Mesendoderm (in vitro differentiated cells): ENCODE results near the gene PTPRM.

Source experiments
- DNase-seq: peaks from one replicate; pipeline ENCODE4 v3.0.0; 2013
- H2AK5ac ChIP-seq: 2 replicates; pipeline ENCODE4 v1.6.1; 2013; ENCODE audit warnings: low read length, inconsistent platforms
- H2BK120ac ChIP-seq: 2 replicates; pipeline ENCODE4 v1.6.1; 2013; ENCODE audit warnings: low read depth, mild to moderate bottlenecking, low read length, moderate library complexity, mixed read lengths
- H2BK15ac ChIP-seq: replicated peaks from 2 replicates; pipeline ENCODE4 v1.6.1; 2013; ENCODE audit warnings: low read depth, mild to moderate bottlenecking, moderate library complexity
- H2BK5ac ChIP-seq: 2 replicates; pipeline ENCODE4 v1.6.1; 2013; ENCODE audit warnings: low read length, inconsistent platforms
- H3K18ac ChIP-seq: 2 replicates; pipeline ENCODE4 v1.6.1; 2013; ENCODE audit warnings: mild to moderate bottlenecking, low read length, mixed read lengths
- H3K23ac ChIP-seq: one replicate; pipeline ENCODE4 v1.6.1; 2013; ENCODE audit warnings: low read length
- H3K27ac ChIP-seq: 2 replicates; pipeline ENCODE4 v1.5.1; 2013; ENCODE audit warnings: low read depth, mild to moderate bottlenecking, inconsistent platforms, low read length, moderate library complexity
- H3K27me3 ChIP-seq: 2 replicates; pipeline ENCODE4 v1.6.1; 2013; ENCODE audit warnings: low read length, control low read depth, mild to moderate bottlenecking, inconsistent platforms; ENCODE audit not compliant: insufficient read depth, poor library complexity
- H3K36me3 ChIP-seq: 2 replicates; pipeline ENCODE4 v1.6.1; 2013; ENCODE audit warnings: low read length, inconsistent platforms; ENCODE audit not compliant: control insufficient read depth, insufficient read depth
- H3K4ac ChIP-seq: one replicate; pipeline ENCODE4 v1.6.1; 2013; ENCODE audit warnings: low read depth, mild to moderate bottlenecking, low read length, moderate library complexity
- H3K4me1 ChIP-seq: 2 replicates; pipeline ENCODE4 v1.6.1; 2013; ENCODE audit warnings: low read depth, low read length, inconsistent platforms; ENCODE audit not compliant: control insufficient read depth
- H3K4me2 ChIP-seq: 2 replicates; pipeline ENCODE4 v1.6.1; 2013; ENCODE audit warnings: low read length
- H3K4me3 ChIP-seq: 2 replicates; pipeline ENCODE4 v1.5.1; 2013; ENCODE audit warnings: mild to moderate bottlenecking, low read length
- H3K56ac ChIP-seq: one replicate; pipeline ENCODE4 v1.6.1; 2013; ENCODE audit warnings: low read length
- H3K79me1 ChIP-seq: 2 replicates; pipeline ENCODE4 v1.6.1; 2013; ENCODE audit warnings: low read length, inconsistent platforms
- H3K79me2 ChIP-seq: 2 replicates; pipeline ENCODE4 v1.6.1; 2013; ENCODE audit warnings: mild to moderate bottlenecking, low read length; ENCODE audit not compliant: control insufficient read depth, insufficient read depth
- H3K9ac ChIP-seq: 2 replicates; pipeline ENCODE4 v1.6.1; 2013; ENCODE audit warnings: low read length, inconsistent platforms
- H4K5ac ChIP-seq: one replicate; pipeline ENCODE4 v1.6.1; 2013; ENCODE audit warnings: low read length
- H4K8ac ChIP-seq: one replicate; pipeline ENCODE4 v1.6.1; 2013; ENCODE audit warnings: low read depth, mild to moderate bottlenecking, control low read depth, low read length, moderate library complexity
- WGBS: extraction: QIAGEN DNeasy Blood & Tissue Kit; methylation state at CpG from one replicate; pipeline ENCODE4 v1.1.7; 2013; ENCODE audit warnings: low lambda C conversion rate, missing lambda C conversion rate; ENCODE audit not compliant: insufficient coverage; ENCODE audit errors: extremely low coverage; 5-methylcytosine and 5-hydroxymethylcytosine counted together

PTPRM gene

DNA sequence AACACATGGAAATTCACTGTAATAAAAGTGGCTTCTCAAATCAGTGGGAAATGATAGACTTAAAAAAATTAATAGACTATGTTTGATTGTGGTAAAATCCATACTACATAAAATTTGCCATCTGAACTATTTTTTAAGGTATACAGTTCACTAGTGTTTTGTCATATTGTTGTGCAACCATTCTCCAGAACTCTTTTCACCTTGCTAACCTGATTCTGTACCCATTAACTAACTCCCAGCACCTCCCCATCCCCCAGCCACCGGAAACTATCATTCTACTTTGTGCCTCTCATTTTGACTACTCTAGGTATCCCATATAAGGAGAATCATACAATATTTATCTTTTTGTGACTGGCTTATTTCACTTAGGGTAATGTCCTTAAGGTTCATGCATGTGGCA lies 153.3 kb downstream of the PTPRM start:
- Histone ChIP-seq H3K4ac (no peak overlapping the region), H2BK15ac (no peak overlapping the region), H3K36me3 (no peaks in the 10 kb centered on the region), H3K23ac (no peak overlapping the region), H3K4me2 (no peak overlapping the region), H3K27me3 (no peaks in the 10 kb centered on the region), H2AK5ac (no peak overlapping the region), H3K4me1 (peaks cover 2% of the 10 kb centered on the region), H2BK5ac (no peak overlapping the region), H4K5ac (no peak overlapping the region), H3K56ac (no peak overlapping the region), H4K8ac (no peak overlapping the region), H3K79me2 (no peaks in the 10 kb centered on the region), H3K9ac (no peak overlapping the region), H2BK120ac (no peak overlapping the region), H3K27ac (no peak overlapping the region), H3K4me3 (no peak overlapping the region), H3K18ac (no peak overlapping the region), H3K79me1 (no peaks in the 10 kb centered on the region)
- DNase-seq: no peak
- WGBS: no CpG with 5 or more reads among the region's 1 CpG

DNA sequence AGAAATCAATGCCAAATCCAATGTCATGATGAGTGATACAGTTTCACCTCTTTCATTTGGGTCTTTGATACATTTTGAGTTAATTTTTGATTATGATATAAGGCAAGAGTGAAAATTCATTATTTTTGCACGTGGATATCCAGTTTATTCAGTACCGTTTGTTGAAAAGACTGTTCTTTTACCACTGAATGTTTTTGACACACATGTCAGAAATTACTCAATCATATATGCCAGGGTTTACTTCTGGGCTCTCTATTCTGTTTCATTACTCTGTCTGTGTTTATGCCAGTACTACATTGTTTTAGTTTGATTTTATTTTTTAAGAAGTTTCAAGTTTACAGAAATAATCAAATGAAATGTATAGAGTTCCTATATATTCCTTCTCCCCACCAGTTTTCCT lies 154.4 kb downstream of the PTPRM start:
- H3K23ac ChIP-seq: no peak overlapping the region
- no CpG with 5 or more reads among the region's 2 CpGs for WGBS

DNA sequence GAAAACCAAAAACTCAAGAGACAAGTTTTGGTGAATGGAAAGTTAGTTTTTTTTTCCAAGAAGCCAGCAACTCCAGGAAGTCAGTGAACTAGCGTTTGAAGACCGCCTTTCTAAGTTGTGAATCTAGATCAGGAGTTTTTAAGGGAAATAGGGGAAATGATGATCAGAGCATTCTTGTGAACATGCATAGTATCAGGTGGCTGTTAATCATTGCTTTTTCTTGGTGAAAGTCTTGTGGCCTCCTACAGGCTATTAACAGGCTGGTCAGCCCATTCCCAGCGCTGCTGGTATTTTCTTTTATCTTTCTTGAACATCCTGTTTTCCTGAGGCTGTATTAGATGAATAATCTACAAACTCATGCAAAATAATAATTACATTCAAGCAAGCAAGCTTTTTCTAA lies 155.8 kb downstream of the PTPRM start:
- H3K4me3 ChIP-seq: no peak overlapping the region
- H3K4ac ChIP-seq: no peak overlapping the region
- H3K36me3 ChIP-seq: no peaks in the 10 kb centered on the region
- no peaks in the 10 kb centered on the region for H3K27me3 ChIP-seq
- H3K18ac ChIP-seq: peak overlapping the region; percentile 75
- H3K56ac ChIP-seq: no peak overlapping the region
- H3K9ac ChIP-seq: no peak overlapping the region
- no peak overlapping the region for H4K5ac ChIP-seq
- no peaks in the 10 kb centered on the region for H3K79me1 ChIP-seq
- no peaks in the 10 kb centered on the region for H3K79me2 ChIP-seq
- no peak overlapping the region for H2BK5ac ChIP-seq
- H2AK5ac ChIP-seq: no peak overlapping the region
- no peak overlapping the region for H2BK120ac ChIP-seq
- H3K4me2 ChIP-seq: no peak overlapping the region
- WGBS: no CpG with 5 or more reads among the region's 3 CpGs
- peaks cover 2% of the 10 kb centered on the region for H3K4me1 ChIP-seq
- no peak overlapping the region for H3K27ac ChIP-seq
- DNase-seq: peak; percentile 43
- H3K23ac ChIP-seq: no peak overlapping the region
- H4K8ac ChIP-seq: no peak overlapping the region
- no peak overlapping the region for H2BK15ac ChIP-seq

More for the DNA sequence above, 154.4 kb downstream of the PTPRM start:
- Histone ChIP-seq H3K18ac (no peak overlapping the region), H3K4me2 (no peak overlapping the region), H3K56ac (no peak overlapping the region), H2AK5ac (no peak overlapping the region), H3K79me1 (no peaks in the 10 kb centered on the region), H2BK15ac (no peak overlapping the region), H3K4me3 (no peak overlapping the region), H3K79me2 (no peaks in the 10 kb centered on the region), H2BK120ac (no peak overlapping the region), H3K9ac (no peak overlapping the region), H3K27ac (no peak overlapping the region), H3K4ac (no peak overlapping the region), H4K8ac (no peak overlapping the region), H4K5ac (no peak overlapping the region), H2BK5ac (no peak overlapping the region), H3K4me1 (peaks cover 2% of the 10 kb centered on the region), H3K27me3 (no peaks in the 10 kb centered on the region), H3K36me3 (no peaks in the 10 kb centered on the region)
- no peak for DNase-seq

DNA sequence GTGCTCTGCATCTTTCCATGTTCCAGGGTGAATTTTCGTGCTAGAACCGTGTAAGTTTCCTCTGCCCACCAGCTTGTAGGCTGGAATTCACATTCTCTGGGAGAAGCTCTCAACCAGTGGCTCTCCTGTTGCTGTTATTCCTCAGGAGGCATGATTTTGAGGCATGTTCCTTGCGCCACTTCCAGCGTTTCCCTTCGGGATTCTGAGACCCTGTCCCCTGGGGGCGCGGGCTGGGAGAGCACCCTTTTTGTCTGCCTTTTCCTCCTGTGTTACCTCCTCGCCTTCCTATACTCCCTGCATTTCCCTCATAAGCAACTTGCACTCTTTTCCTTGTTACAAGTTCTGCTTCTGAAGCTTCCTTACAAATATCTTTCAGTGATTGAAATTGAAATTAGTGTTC lies 156.4 kb downstream of the PTPRM start:
- Histone ChIP-seq H3K36me3 (no peaks in the 10 kb centered on the region), H4K8ac (no peak overlapping the region), H3K4me2 (no peak overlapping the region), H2AK5ac (no peak overlapping the region), H3K79me1 (no peaks in the 10 kb centered on the region), H3K23ac (no peak overlapping the region), H3K9ac (no peak overlapping the region), H3K4ac (peak overlapping the region; percentile 85), H3K27ac (no peak overlapping the region), H2BK120ac (peak overlapping the region; percentile 94), H3K79me2 (no peaks in the 10 kb centered on the region), H2BK5ac (no peak overlapping the region), H4K5ac (no peak overlapping the region), H3K18ac (peak overlapping the region; percentile 76), H3K56ac (peak overlapping the region; percentile 6), H3K4me1 (peaks cover 2% of the 10 kb centered on the region), H3K4me3 (no peak overlapping the region), H2BK15ac (no peak overlapping the region), H3K27me3 (no peaks in the 10 kb centered on the region)
- WGBS: no CpG with 5 or more reads among the region's 8 CpGs
- peak; percentile 54 for DNase-seq

DNA sequence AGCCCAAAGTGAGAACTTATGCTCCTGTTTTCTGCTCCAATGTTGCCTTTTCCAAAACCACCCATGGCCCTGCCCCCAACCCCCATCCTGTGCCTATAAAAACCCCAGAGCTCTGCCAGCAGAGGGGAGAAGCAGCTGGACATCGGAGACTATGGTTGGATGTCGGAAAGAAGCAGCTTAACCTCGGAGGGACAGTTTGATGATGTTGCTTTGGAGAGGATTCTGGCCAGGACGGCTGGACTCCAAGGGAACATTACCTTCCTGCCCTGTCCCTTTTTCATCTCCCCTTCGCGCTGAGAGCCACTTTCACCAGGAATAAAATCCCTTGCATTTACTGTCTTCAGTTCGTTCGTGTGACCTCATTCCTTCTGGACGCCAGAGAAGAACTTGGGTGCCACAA lies 158.4 kb downstream of the PTPRM start:
- Histone ChIP-seq H3K36me3 (no peaks in the 10 kb centered on the region), H2BK120ac (no peak overlapping the region), H3K23ac (peak overlapping the region; percentile 16), H4K8ac (no peak overlapping the region), H3K4me1 (peaks cover 2% of the 10 kb centered on the region), H3K27me3 (no peaks in the 10 kb centered on the region), H3K9ac (no peak overlapping the region), H3K79me1 (no peaks in the 10 kb centered on the region), H3K4ac (no peak overlapping the region), H3K79me2 (no peaks in the 10 kb centered on the region), H2BK15ac (no peak overlapping the region), H2BK5ac (no peak overlapping the region), H4K5ac (no peak overlapping the region), H3K4me3 (no peak overlapping the region), H3K4me2 (no peak overlapping the region), H2AK5ac (no peak overlapping the region), H3K18ac (no peak overlapping the region), H3K56ac (no peak overlapping the region), H3K27ac (no peak overlapping the region)
- no CpG with 5 or more reads among the region's 9 CpGs for WGBS
- no peak for DNase-seq

DNA sequence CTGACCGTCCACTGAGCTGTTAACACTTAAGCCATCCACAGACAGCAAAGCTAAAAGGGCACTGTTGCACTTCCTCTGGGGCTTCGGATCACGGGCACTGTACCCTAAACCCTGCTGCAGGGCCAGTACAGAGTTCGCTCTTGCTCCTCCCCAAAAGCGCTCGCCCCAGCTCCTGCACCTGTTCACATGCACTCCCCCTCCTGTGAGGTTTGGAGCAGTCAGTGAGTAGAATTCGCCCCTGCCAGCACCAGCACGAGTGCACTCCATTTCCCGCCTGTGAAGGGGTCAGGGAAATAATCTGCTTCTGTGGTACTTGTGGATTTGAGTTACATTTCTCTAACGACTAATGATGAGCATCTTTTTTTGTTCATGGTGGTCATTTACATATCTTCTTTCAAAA lies 158.8 kb downstream of the PTPRM start:
- no peak for DNase-seq
- H3K56ac ChIP-seq: no peak overlapping the region
- H4K5ac ChIP-seq: no peak overlapping the region
- H3K36me3 ChIP-seq: no peaks in the 10 kb centered on the region
- H3K27ac ChIP-seq: no peak overlapping the region
- H2BK15ac ChIP-seq: no peak overlapping the region
- H2AK5ac ChIP-seq: no peak overlapping the region
- no peak overlapping the region for H2BK120ac ChIP-seq
- no peak overlapping the region for H3K4me2 ChIP-seq
- no peak overlapping the region for H3K23ac ChIP-seq
- no peak overlapping the region for H4K8ac ChIP-seq
- no CpG with 5 or more reads among the region's 10 CpGs for WGBS
- peaks cover 2% of the 10 kb centered on the region for H3K4me1 ChIP-seq
- no peak overlapping the region for H3K4me3 ChIP-seq
- H3K4ac ChIP-seq: no peak overlapping the region
- no peak overlapping the region for H3K9ac ChIP-seq
- no peak overlapping the region for H3K18ac ChIP-seq
- no peaks in the 10 kb centered on the region for H3K27me3 ChIP-seq
- no peaks in the 10 kb centered on the region for H3K79me1 ChIP-seq
- H3K79me2 ChIP-seq: no peaks in the 10 kb centered on the region
- no peak overlapping the region for H2BK5ac ChIP-seq
